ENCODE data around the gene CCDC12.
"Not testable (repeated sequence)": the region's sequence is repeated elsewhere in the genome, so short reads cannot be mapped to it uniquely, and the experiment has no call there.

Gene CCDC12

GRCh38 chr3:46921041-46921440, 55.5 kb downstream of the CCDC12 start:
- Mint-ChIP-seq H3K27me3 (ENCODE audit: low read depth) (no peaks in the 10 kb centered on the region), H3K9me3 (peaks cover 4% of the 10 kb centered on the region), H3K27ac (no peak overlapping the region), H3K4me1 (ENCODE audit: low read depth) (peaks cover 16% of the 10 kb centered on the region), H3K36me3 (ENCODE audit: low read depth) (peaks cover 46% of the 10 kb centered on the region), H3K4me3 (no peak overlapping the region)

DNA sequence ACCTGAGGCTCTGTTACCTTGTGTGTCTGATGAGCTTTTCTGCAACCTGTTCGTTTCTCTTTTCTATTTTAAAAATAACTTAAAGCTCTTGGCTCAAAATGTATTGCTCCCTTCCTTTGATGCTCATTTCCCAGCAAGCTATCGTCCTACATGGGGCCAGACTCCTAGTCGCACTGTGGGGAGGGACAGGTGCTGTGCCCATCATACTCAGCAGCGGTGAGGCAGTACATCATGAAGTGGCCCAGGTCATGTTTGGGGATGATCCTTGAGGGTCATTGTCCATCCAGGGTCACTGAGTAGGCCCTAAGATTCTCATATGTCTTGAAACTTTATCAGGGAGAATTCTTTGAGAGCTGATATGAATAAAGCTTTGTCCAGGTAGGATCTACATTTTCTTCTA, 57.9 kb downstream of the CCDC12 start:
- Mint-ChIP-seq H3K9me3 (peaks cover 4% of the 10 kb centered on the region), H3K27me3 (ENCODE audit: low read depth) (no peaks in the 10 kb centered on the region), H3K36me3 (ENCODE audit: low read depth) (peaks cover 47% of the 10 kb centered on the region), H3K27ac (no peak overlapping the region), H3K4me3 (no peak overlapping the region), H3K4me1 (ENCODE audit: low read depth) (peaks cover 12% of the 10 kb centered on the region)

- H3K27me3 Mint-ChIP-seq (ENCODE audit: low read depth) = no peaks in the 10 kb centered on the region
- peaks cover 4% of the 10 kb centered on the region for H3K9me3 Mint-ChIP-seq
- H3K27ac Mint-ChIP-seq = no peak overlapping the region
- no peak overlapping the region for H3K4me3 Mint-ChIP-seq
- H3K36me3 Mint-ChIP-seq (ENCODE audit: low read depth) = peaks cover 43% of the 10 kb centered on the region
- peaks cover 16% of the 10 kb centered on the region for H3K4me1 Mint-ChIP-seq (ENCODE audit: low read depth)
Measured at GRCh38 chr3:46918202-46918601, 58.3 kb downstream of the CCDC12 start.

- H3K27me3 Mint-ChIP-seq (ENCODE audit: low read depth) = no peaks in the 10 kb centered on the region
- H3K9me3 Mint-ChIP-seq = peaks cover 4% of the 10 kb centered on the region
- peaks cover 42% of the 10 kb centered on the region for H3K36me3 Mint-ChIP-seq (ENCODE audit: low read depth)
- peaks cover 17% of the 10 kb centered on the region for H3K4me1 Mint-ChIP-seq (ENCODE audit: low read depth)
- H3K27ac Mint-ChIP-seq = no peak overlapping the region
- no peak overlapping the region for H3K4me3 Mint-ChIP-seq
Measured at GRCh38 chr3:46917257-46917656, 59.3 kb downstream of the CCDC12 start.

DNA sequence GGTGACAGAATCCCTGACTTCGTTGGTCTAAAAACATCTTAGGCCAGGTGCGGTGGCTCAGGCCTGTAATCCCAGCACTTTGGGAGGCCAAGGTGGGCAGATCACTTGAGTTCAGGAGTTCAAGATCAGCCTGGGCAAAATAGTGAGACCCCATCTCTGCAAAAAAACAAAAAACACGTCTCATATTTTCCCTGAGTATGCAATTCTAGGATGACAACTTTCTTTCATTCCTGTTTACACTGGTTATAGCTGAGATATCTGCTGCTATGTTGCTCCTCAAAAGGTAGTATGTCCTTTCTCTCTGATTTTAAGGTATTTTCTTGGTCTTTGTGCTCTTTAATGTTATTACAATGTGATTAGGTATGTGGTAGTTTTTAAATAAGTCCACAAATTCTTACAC, 59.7 kb downstream of the CCDC12 start:
- H3K4me1 Mint-ChIP-seq (ENCODE audit: low read depth) = peaks cover 17% of the 10 kb centered on the region
- peaks cover 43% of the 10 kb centered on the region for H3K36me3 Mint-ChIP-seq (ENCODE audit: low read depth)
- H3K9me3 Mint-ChIP-seq = peaks cover 4% of the 10 kb centered on the region
- no peak overlapping the region for H3K27ac Mint-ChIP-seq
- no peak overlapping the region for H3K4me3 Mint-ChIP-seq
- H3K27me3 Mint-ChIP-seq (ENCODE audit: low read depth) = no peaks in the 10 kb centered on the region

GRCh38 chr3:46916278-46916677, 60.3 kb downstream of the CCDC12 start:
- H3K27ac Mint-ChIP-seq = peak overlapping the region; percentile 43
- H3K4me1 Mint-ChIP-seq (ENCODE audit: low read depth) = peaks cover 17% of the 10 kb centered on the region

GRCh38 chr3:46915297-46915822, 61.2 kb downstream of the CCDC12 start:
- Mint-ChIP-seq H3K36me3 (ENCODE audit: low read depth) (peaks cover 36% of the 10 kb centered on the region), H3K9me3 (peaks cover 4% of the 10 kb centered on the region), H3K27me3 (ENCODE audit: low read depth) (no peaks in the 10 kb centered on the region), H3K4me1 (ENCODE audit: low read depth) (peaks cover 17% of the 10 kb centered on the region), H3K27ac (no peak overlapping the region), H3K4me3 (no peak overlapping the region)

More at GRCh38 chr3:46916278-46916677, 60.3 kb downstream of the CCDC12 start:
- peaks cover 4% of the 10 kb centered on the region for H3K9me3 Mint-ChIP-seq
- peaks cover 40% of the 10 kb centered on the region for H3K36me3 Mint-ChIP-seq (ENCODE audit: low read depth)
- no peaks in the 10 kb centered on the region for H3K27me3 Mint-ChIP-seq (ENCODE audit: low read depth)
- H3K4me3 Mint-ChIP-seq = no peak overlapping the region

DNA sequence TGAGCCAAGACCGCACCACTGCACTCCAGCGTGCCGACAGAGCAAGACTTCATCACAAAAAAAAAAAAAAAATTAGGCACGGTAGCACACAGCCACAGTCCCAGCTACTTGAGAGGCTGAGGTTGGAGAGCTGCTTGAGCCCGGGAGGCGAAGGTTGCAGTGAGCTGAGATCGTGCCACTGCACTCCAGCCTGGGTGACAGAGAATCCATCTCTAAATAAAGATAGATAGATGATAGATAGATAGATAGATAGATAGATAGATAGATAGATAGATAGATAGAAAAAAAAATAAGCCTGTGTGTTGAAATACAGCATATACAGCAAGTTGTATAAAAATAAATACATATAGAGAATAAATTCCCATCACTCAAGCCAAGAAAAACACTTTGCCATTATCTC, 61.7 kb downstream of the CCDC12 start:
- no peaks in the 10 kb centered on the region for H3K27me3 Mint-ChIP-seq (ENCODE audit: low read depth)
- peaks cover 4% of the 10 kb centered on the region for H3K9me3 Mint-ChIP-seq
- H3K36me3 Mint-ChIP-seq (ENCODE audit: low read depth) = peaks cover 31% of the 10 kb centered on the region
- no peak overlapping the region for H3K4me3 Mint-ChIP-seq
- H3K27ac Mint-ChIP-seq = no peak overlapping the region
- H3K4me1 Mint-ChIP-seq (ENCODE audit: low read depth) = peaks cover 17% of the 10 kb centered on the region

GRCh38 chr3:46913644-46914043, 62.9 kb downstream of the CCDC12 start:
- peaks cover 4% of the 10 kb centered on the region for H3K9me3 Mint-ChIP-seq
- H3K36me3 Mint-ChIP-seq (ENCODE audit: low read depth) = peaks cover 23% of the 10 kb centered on the region
- H3K27ac Mint-ChIP-seq = no peak overlapping the region
- no peak overlapping the region for H3K4me3 Mint-ChIP-seq
- no peaks in the 10 kb centered on the region for H3K27me3 Mint-ChIP-seq (ENCODE audit: low read depth)
- H3K4me1 Mint-ChIP-seq (ENCODE audit: low read depth) = peaks cover 21% of the 10 kb centered on the region

DNA sequence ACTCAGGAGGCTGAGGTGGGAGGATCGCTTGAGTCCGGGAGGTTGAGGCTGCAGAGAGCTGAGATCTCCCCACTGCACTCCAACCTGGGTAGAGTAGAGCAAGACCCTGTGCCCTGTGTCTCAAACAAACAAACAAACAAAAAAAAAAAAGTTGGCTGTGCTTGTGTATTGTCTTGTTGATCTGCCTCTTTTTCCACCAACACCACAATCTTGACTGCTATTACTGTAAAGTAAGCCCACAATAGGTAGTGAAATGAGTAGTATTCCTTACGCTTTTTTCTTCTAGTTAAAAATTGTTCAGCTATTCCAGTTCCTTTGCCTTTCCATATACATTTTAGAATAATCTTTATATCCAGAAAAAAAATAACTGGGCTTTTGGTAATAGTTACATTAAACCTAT, 63.6 kb downstream of the CCDC12 start:
- H3K27me3 Mint-ChIP-seq (ENCODE audit: low read depth) = no peaks in the 10 kb centered on the region
- no peak overlapping the region for H3K27ac Mint-ChIP-seq
- peaks cover 19% of the 10 kb centered on the region for H3K36me3 Mint-ChIP-seq (ENCODE audit: low read depth)
- H3K4me1 Mint-ChIP-seq (ENCODE audit: low read depth) = peaks cover 21% of the 10 kb centered on the region
- no peak overlapping the region for H3K4me3 Mint-ChIP-seq
- H3K9me3 Mint-ChIP-seq = peaks cover 4% of the 10 kb centered on the region

- not testable (repeated sequence) for H3K27ac Mint-ChIP-seq; H3K36me3 Mint-ChIP-seq (ENCODE audit: low read depth); H3K4me3 Mint-ChIP-seq; H3K27me3 Mint-ChIP-seq (ENCODE audit: low read depth); H3K9me3 Mint-ChIP-seq
- peaks cover 16% of the 10 kb centered on the region for H3K4me1 Mint-ChIP-seq (ENCODE audit: low read depth)
Measured at GRCh38 chr3:46910914-46911313, 65.6 kb downstream of the CCDC12 start.

DNA sequence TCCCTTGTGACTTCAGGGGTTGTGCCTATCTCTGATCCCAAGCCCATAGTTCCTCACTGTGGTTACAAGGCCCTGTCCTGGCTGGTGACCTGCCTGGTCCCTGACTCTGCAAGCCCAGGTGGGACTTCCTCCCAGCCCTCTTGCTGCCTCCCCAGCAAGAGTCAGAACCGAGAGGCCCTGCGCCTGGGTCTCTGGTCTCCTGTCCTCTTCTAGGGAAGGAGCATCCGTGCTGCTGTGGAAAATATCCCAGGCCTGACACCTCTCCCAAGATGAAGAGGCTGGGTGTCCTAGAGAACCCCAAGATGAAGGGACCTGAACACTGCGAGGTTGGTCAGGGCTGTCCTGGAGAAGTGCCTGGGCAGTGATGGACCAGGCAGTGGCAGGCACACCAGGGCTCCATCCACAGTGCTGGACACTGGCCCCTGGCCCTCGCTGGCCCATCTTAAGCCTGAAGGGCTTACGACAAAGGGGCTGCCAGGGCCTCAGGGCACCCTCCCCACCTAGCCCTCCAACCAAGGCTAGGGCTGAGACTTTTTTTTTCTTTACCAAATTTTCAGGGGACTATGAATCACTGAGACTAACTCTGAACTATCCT, 66.3 kb downstream of the CCDC12 start:
- Mint-ChIP-seq H3K4me1 (ENCODE audit: low read depth) (peaks cover 12% of the 10 kb centered on the region), H3K9me3 (no peaks in the 10 kb centered on the region), H3K36me3 (ENCODE audit: low read depth) (peaks cover 4% of the 10 kb centered on the region), H3K27me3 (ENCODE audit: low read depth) (no peaks in the 10 kb centered on the region), H3K27ac (no peak overlapping the region), H3K4me3 (no peak overlapping the region)

DNA sequence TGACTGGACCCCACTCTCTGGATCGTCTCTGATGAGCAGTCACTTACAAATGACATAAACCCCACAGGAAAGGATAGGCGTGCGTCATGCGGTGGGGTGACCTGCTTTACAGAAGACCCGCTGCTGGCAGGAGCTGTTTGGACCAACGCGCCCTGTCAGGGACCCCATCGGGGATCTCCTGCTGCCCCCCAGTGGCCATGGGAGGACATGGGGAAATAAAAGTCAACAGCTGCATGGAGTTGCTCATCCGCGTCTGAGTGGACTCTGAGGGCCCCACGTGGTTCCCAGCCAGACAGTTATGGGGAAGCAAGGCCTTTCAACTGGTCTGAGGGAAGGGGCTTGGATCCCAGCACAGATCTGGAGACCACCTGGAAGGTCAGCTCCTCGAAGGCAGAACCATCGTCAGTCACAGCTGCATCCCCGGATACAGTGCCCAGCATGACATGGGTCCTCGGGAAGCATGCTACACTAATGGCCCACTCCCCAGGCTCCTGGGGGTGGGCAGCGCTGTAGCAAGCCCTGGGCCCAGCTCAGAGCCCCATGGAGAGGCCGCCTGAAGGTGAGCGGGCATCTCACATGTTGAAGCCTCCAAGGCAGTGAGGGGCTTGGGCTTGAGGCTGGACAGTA, 66.9 kb downstream of the CCDC12 start:
- H3K27me3 Mint-ChIP-seq (ENCODE audit: low read depth) = no peaks in the 10 kb centered on the region
- H3K4me3 Mint-ChIP-seq = no peak overlapping the region
- H3K4me1 Mint-ChIP-seq (ENCODE audit: low read depth) = peaks cover 10% of the 10 kb centered on the region
- peaks cover 2% of the 10 kb centered on the region for H3K36me3 Mint-ChIP-seq (ENCODE audit: low read depth)
- no peak overlapping the region for H3K27ac Mint-ChIP-seq
- no peaks in the 10 kb centered on the region for H3K9me3 Mint-ChIP-seq

- Mint-ChIP-seq H3K4me1 (ENCODE audit: low read depth) (peaks cover 10% of the 10 kb centered on the region), H3K9me3 (no peaks in the 10 kb centered on the region), H3K27ac (no peak overlapping the region), H3K36me3 (ENCODE audit: low read depth) (peaks cover 2% of the 10 kb centered on the region), H3K27me3 (ENCODE audit: low read depth) (no peaks in the 10 kb centered on the region), H3K4me3 (no peak overlapping the region)
Measured at GRCh38 chr3:46908986-46909534, 67.5 kb downstream of the CCDC12 start.

DNA sequence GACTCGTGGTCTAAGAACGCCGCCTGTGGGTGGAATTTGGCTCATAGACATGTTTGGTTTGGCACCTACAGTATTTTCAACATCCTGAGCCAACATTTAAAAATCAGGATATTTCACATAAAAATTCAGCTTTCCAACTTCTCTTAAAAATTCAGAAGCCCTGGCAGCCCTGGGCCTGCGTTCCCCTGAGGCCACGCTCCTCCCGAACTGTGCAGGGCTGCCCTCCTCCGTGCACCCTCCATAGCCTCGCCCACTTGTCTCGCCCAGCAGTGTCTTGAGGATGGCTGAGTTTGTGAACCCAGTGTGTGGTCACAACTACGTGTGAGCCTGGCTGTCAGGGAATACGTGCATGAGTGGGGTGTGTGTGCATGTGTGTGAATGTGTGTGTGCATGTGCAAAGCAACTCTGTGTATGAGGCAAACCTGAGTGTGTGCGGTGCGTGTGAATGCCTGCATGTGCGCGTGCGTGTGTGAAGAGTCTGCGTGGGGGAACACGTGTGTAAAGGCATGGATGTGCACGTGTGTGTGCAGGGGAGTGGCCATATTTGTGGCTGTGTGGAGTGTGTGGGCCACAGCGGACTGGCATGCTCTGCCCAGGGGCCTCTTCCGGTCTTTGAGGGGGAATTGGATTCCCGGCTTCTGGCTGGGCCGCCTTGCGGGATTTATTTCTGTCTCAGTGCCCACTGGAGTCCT, 68.1 kb downstream of the CCDC12 start:
- H3K9me3 Mint-ChIP-seq = no peaks in the 10 kb centered on the region
- H3K27me3 Mint-ChIP-seq (ENCODE audit: low read depth) = no peaks in the 10 kb centered on the region
- no peak overlapping the region for H3K27ac Mint-ChIP-seq
- H3K4me3 Mint-ChIP-seq = no peak overlapping the region
- H3K4me1 Mint-ChIP-seq (ENCODE audit: low read depth) = peaks cover 6% of the 10 kb centered on the region
- H3K36me3 Mint-ChIP-seq (ENCODE audit: low read depth) = peaks cover 2% of the 10 kb centered on the region
